ENCODE measurements around the gene LTBP2.

- no peak for TF ChIP-seq POLR2A (IDR thresholded peaks at IDR 0.05; ENCODE audit: low read depth, low read length)
- no peak for TF ChIP-seq POLR2AphosphoS5 (IDR thresholded peaks at IDR 0.05; ENCODE audit: low read depth, low read length)
These were observed 4.5 kb upstream of the LTBP2 start for GRCh38 chr14:74616507-74616906.

Data from GM12892 (cell line).